DND-41 (cell line): ENCODE data around the gene PNPLA6.

Source experiments
- EZH2 ChIP-seq: IDR thresholded peaks from 3 replicates; pipeline ENCODE4 v1.6.1; 2012; ENCODE audit warnings: borderline replicate concordance, low read depth, mild to moderate bottlenecking, moderate library complexity, low read length, inconsistent platforms; ENCODE audit not compliant: severe bottlenecking
- TF ChIP-seq, protein P1 (sequence below): IDR thresholded peaks from 2 replicates; pipeline ENCODE4 v1.5.1; 2012; ENCODE audit warnings: borderline replicate concordance, low read length, moderate library complexity, mild to moderate bottlenecking; ENCODE audit not compliant: poor library complexity, severe bottlenecking; ENCODE audit errors: extremely low read depth

- TF ChIP-seq, protein P1, sequence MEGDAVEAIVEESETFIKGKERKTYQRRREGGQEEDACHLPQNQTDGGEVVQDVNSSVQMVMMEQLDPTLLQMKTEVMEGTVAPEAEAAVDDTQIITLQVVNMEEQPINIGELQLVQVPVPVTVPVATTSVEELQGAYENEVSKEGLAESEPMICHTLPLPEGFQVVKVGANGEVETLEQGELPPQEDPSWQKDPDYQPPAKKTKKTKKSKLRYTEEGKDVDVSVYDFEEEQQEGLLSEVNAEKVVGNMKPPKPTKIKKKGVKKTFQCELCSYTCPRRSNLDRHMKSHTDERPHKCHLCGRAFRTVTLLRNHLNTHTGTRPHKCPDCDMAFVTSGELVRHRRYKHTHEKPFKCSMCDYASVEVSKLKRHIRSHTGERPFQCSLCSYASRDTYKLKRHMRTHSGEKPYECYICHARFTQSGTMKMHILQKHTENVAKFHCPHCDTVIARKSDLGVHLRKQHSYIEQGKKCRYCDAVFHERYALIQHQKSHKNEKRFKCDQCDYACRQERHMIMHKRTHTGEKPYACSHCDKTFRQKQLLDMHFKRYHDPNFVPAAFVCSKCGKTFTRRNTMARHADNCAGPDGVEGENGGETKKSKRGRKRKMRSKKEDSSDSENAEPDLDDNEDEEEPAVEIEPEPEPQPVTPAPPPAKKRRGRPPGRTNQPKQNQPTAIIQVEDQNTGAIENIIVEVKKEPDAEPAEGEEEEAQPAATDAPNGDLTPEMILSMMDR, result no peak
- no peak for TF ChIP-seq EZH2
These were observed 20.3 kb upstream of the PNPLA6 start for GRCh38 chr19:7515110-7515644.
